Measurements from ENCODE around the gene JMJD8.
A peak's percentile ranks its signal among the peaks of the same experiment; 100 is the strongest.

Gene JMJD8

GRCh38 chr16:721765-722540 lies 37.8 kb upstream of the JMJD8 start:
- peak; percentile 4 for DNase-seq

- peak; percentile 90 for DNase-seq
Observed at GRCh38 chr16:720990-721764, 37.0 kb upstream of the JMJD8 start, which contains the start of gene ANTKMT. ANTKMT (plus strand) TSS chr16:721146; CDS start chr16:721275, 129 bp downstream.

- peak; percentile 94 for DNase-seq
Observed at GRCh38 chr16:720447-720989, 36.4 kb upstream of the JMJD8 start.

GRCh38 chr16:719815-720446 lies 35.8 kb upstream of the JMJD8 start:
- no peak for DNase-seq

GRCh38 chr16:718922-719321 lies 34.8 kb upstream of the JMJD8 start:
- DNase-seq: no peak

GRCh38 chr16:718389-718788 lies 34.3 kb upstream of the JMJD8 start:
- no peak for DNase-seq

GRCh38 chr16:717450-718245 lies 33.5 kb upstream of the JMJD8 start:
- DNase-seq: peak; percentile 25

GRCh38 chr16:716768-717325 lies 32.7 kb upstream of the JMJD8 start:
- no peak for DNase-seq

- DNase-seq: peak; percentile 92
Observed at GRCh38 chr16:716200-716568, 32.0 kb upstream of the JMJD8 start.

GRCh38 chr16:715477-716199 lies 31.5 kb upstream of the JMJD8 start:
- DNase-seq: no peak

GRCh38 chr16:714558-715476 lies 30.7 kb upstream of the JMJD8 start, which contains the start of gene METRN:
METRN (plus strand) TSS chr16:715118; CDS start chr16:715290, 172 bp downstream.
- peak; percentile 95 for DNase-seq

GRCh38 chr16:714079-714478 lies 29.9 kb upstream of the JMJD8 start:
- no peak for DNase-seq

GRCh38 chr16:712740-713250 lies 28.7 kb upstream of the JMJD8 start:
- peak; percentile 63 for DNase-seq

- peak; percentile 84 for DNase-seq
Observed at GRCh38 chr16:711548-712320, 27.6 kb upstream of the JMJD8 start.

GRCh38 chr16:711084-711483 lies 26.9 kb upstream of the JMJD8 start:
- DNase-seq: no peak

- no peak for DNase-seq
Observed at GRCh38 chr16:710500-711075, 26.5 kb upstream of the JMJD8 start.

- peak; percentile 97 for DNase-seq
Observed at GRCh38 chr16:709566-710499, 25.7 kb upstream of the JMJD8 start.

- no peak for DNase-seq
Observed at GRCh38 chr16:708959-709358, 24.8 kb upstream of the JMJD8 start.

Data from eye (tissue), 1 donor.